ENCODE data around the gene NCOA7.
"Not testable (repeated sequence)": the region's sequence is repeated elsewhere in the genome, so short reads cannot be mapped to it uniquely, and the experiment has no call there.

The NCOA7 gene

DNA sequence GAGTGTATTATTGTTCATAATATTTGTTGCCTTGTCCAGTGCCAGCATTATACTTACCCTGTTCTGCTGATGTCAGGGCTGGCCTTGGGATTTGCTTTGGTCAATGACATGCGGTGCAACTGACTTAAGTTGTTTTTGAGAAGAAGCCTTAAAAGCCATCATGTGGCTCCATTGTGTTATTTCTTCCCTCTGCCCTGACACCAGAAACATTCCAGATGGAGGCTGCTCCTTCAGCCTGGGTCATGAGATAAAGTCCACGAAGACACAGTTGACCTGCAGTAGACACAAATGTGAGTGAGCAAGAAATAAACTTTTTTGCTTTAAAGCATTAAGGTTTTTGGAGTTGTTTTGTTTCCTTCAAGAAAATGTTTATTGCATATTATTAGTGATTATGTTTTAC, 158.3 kb downstream of the NCOA7 start:
- no peaks in the 10 kb centered on the region for H3K36me3 Mint-ChIP-seq
- no peak overlapping the region for H3K27ac Mint-ChIP-seq
- no peak overlapping the region for H3K4me3 Mint-ChIP-seq
- peaks cover 19% of the 10 kb centered on the region for H3K27me3 Mint-ChIP-seq
- CTCF ChIA-PET = interaction anchor here (1.4 to 2.6 kb wide), 2 partner anchors 43 to 158 kb away, joined by 3 to 18 read pairs; partner anchors contain the start of gene NCOA7
- no peak for DNase-seq
- H3K9me3 Mint-ChIP-seq = no peaks in the 10 kb centered on the region
- H3K4me1 Mint-ChIP-seq = no peaks in the 10 kb centered on the region

DNA sequence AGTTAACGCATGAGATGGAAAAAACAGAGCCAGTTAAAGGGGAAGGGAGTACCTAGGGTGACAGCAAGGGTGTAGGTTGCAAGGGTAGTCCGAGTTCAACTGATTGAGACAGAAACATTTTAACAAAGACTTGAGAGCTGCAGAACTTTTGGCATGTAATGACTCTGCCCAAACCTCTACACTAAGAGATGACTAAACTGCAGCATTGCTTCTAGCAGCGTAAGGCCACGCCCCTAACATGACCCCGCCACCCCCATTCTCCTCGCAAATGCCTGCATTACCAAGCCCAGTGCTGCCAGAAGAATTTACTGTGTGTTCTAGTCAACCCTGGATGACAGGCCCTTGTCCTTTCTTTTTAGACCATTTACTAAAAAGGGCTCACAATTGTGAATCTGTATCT, 159.5 kb downstream of the NCOA7 start:
- Mint-ChIP-seq H3K27ac (no peak overlapping the region), H3K4me3 (no peak overlapping the region), H3K4me1 (peaks cover 2% of the 10 kb centered on the region), H3K9me3 (no peaks in the 10 kb centered on the region), H3K36me3 (no peaks in the 10 kb centered on the region), H3K27me3 (peaks cover 19% of the 10 kb centered on the region)
- CTCF ChIA-PET = interaction anchor here (3.5 to 9.9 kb wide), 2 partner anchors 61 to 159 kb away, joined by 25 to 140 read pairs; partner anchors contain the start of gene NCOA7
- DNase-seq = no peak

DNA sequence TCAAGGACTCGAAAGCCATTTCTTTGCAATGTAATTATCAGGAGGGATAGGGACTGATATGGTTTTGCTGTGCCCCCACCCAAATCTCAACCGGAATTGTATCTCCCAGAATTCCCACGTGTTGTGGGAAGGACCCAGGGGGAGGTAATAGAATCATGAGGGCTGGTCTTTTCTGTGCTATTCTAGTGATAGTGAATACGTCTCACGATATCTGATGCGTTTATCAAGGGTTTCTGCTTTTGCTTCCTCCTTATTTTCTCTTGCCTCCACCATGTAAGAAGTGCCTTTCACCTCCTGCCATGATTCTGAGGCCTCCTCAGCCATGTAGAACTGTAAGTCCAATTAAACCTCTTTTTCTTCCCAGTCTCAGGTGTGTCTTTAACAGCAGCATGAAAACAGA, 160.0 kb downstream of the NCOA7 start:
- peaks cover 19% of the 10 kb centered on the region for H3K27me3 Mint-ChIP-seq
- H3K9me3 Mint-ChIP-seq, DNase-seq, H3K4me1 Mint-ChIP-seq, H3K36me3 Mint-ChIP-seq, H3K4me3 Mint-ChIP-seq, H3K27ac Mint-ChIP-seq: not testable (repeated sequence)
- CTCF ChIA-PET = interaction anchor here (1.0 to 9.9 kb wide), 8 partner anchors 24 to 197 kb away, joined by 3 to 140 read pairs (median 12); partner anchors contain the start of gene NCOA7

GRCh38 chr6:125951323-125951722, 160.6 kb downstream of the NCOA7 start:
- H3K36me3 Mint-ChIP-seq = no peaks in the 10 kb centered on the region
- CTCF ChIA-PET = interaction anchor here (0.7 to 9.9 kb wide), 11 partner anchors 8 to 198 kb away, joined by 3 to 140 read pairs (median 5); partner anchors contain the start of gene NCOA7
- no peak overlapping the region for H3K4me3 Mint-ChIP-seq
- DNase-seq = no peak
- no peak overlapping the region for H3K27ac Mint-ChIP-seq
- H3K4me1 Mint-ChIP-seq = peaks cover 8% of the 10 kb centered on the region
- H3K27me3 Mint-ChIP-seq = peaks cover 19% of the 10 kb centered on the region
- H3K9me3 Mint-ChIP-seq = no peaks in the 10 kb centered on the region

DNA sequence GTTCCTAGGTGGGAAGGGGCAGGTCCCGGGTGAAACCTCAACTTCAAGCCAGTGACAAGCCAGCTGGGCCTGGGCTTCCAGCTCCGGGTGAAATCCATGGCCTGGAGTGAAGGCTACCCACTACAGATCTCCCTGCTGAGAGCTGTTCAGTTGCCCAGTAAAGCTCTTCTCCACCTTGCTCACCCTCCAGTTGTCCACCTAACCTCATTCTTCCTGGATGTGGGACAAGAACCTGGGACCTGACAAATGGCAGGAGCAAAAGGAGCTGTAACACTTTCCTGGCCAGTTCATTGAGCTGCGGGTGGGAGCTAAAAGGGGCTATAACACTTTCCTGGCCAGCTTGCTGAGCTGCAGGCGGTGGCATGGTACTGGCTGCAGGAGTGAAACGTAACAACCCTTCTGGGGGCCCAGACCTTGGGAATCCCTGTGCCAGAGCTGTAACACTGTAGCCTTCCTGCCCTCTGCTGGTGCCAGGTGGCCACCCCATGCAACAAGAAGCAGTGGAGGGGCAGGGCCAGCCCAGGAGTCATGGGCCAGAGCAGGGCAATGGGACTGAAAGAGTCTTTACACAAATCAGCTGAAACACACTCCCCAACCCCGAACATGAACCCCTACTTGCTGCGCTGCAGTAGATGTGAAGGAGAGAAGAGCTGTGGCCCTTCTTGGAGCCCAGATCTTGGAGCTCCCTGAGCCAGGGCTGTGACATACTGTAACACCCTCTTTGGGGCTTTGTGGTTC, 162.2 kb downstream of the NCOA7 start:
- Mint-ChIP-seq H3K36me3 (no peaks in the 10 kb centered on the region), H3K4me1 (peaks cover 8% of the 10 kb centered on the region), H3K27me3 (peaks cover 19% of the 10 kb centered on the region), H3K9me3 (no peaks in the 10 kb centered on the region), H3K27ac (no peak overlapping the region), H3K4me3 (no peak overlapping the region)
- DNase-seq = peak; percentile 44
- CTCF ChIA-PET = interaction anchor here (0.5 to 9.9 kb wide), 24 partner anchors 9 to 641 kb away, joined by 3 to 140 read pairs (median 5); partner anchors contain the start of gene NCOA7

GRCh38 chr6:125953502-125953875, 162.7 kb downstream of the NCOA7 start:
- CTCF ChIA-PET = interaction anchor here (0.6 to 9.9 kb wide), 23 partner anchors 13 to 642 kb away, joined by 3 to 140 read pairs (median 5); partner anchors contain the start of gene NCOA7
- DNase-seq = no peak

DNA sequence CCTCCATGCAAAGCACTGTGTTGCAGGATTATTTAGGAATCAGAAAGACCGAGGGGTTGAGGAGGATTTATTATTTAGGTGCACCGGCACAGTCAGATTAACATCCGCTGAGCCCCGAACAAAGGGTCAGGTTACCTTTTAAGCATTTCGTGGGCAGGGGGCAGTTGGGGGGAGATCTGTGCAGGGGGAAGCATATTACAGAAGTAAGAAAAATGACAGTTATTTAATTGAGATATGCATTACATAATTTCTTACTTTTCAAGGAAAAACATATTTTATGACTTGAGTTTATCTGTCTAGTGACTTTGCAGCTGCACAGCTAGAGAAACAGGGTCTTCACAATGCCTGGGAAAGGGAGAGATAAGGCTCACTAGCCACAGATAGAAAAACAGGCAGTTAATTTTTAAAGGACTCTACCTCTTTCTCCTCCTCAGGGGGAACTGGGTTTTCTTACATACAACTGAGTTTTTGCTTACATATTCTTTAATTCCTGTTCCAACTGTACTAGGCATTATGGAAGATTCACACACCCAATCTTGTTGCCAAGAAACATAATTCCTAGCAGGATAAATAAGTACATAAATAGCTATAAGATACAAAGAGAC, 164.1 kb downstream of the NCOA7 start:
- DNase-seq = no peak
- CTCF ChIA-PET = interaction anchor here (1.6 to 9.9 kb wide), 7 partner anchors 15 to 164 kb away, joined by 3 to 140 read pairs (median 8); partner anchors contain the start of gene NCOA7
- peaks cover 8% of the 10 kb centered on the region for H3K4me1 Mint-ChIP-seq

More at GRCh38 chr6:125953502-125953875, 162.7 kb downstream of the NCOA7 start:
- H3K4me3 Mint-ChIP-seq = no peak overlapping the region
- H3K36me3 Mint-ChIP-seq = no peaks in the 10 kb centered on the region
- H3K9me3 Mint-ChIP-seq = no peaks in the 10 kb centered on the region
- no peak overlapping the region for H3K27ac Mint-ChIP-seq
- peaks cover 19% of the 10 kb centered on the region for H3K27me3 Mint-ChIP-seq
- H3K4me1 Mint-ChIP-seq = peaks cover 8% of the 10 kb centered on the region

GRCh38 chr6:125955973-125956372, 165.2 kb downstream of the NCOA7 start:
- Mint-ChIP-seq H3K4me3 (no peak overlapping the region), H3K27ac (peak overlapping the region; percentile 68), H3K27me3 (peaks cover 15% of the 10 kb centered on the region), H3K36me3 (peaks cover 2% of the 10 kb centered on the region), H3K9me3 (no peaks in the 10 kb centered on the region), H3K4me1 (peaks cover 8% of the 10 kb centered on the region)
- DNase-seq = no peak
- CTCF ChIA-PET = interaction anchor here (0.6 to 9.9 kb wide), 43 partner anchors 8 to 1164 kb away, joined by 3 to 140 read pairs (median 4); partner anchors contain the start of genes NCOA7 and TRMT11

More for the DNA sequence above, 164.1 kb downstream of the NCOA7 start:
- Mint-ChIP-seq H3K27ac (no peak overlapping the region), H3K36me3 (no peaks in the 10 kb centered on the region), H3K4me3 (no peak overlapping the region), H3K27me3 (peaks cover 17% of the 10 kb centered on the region), H3K9me3 (no peaks in the 10 kb centered on the region)

DNA sequence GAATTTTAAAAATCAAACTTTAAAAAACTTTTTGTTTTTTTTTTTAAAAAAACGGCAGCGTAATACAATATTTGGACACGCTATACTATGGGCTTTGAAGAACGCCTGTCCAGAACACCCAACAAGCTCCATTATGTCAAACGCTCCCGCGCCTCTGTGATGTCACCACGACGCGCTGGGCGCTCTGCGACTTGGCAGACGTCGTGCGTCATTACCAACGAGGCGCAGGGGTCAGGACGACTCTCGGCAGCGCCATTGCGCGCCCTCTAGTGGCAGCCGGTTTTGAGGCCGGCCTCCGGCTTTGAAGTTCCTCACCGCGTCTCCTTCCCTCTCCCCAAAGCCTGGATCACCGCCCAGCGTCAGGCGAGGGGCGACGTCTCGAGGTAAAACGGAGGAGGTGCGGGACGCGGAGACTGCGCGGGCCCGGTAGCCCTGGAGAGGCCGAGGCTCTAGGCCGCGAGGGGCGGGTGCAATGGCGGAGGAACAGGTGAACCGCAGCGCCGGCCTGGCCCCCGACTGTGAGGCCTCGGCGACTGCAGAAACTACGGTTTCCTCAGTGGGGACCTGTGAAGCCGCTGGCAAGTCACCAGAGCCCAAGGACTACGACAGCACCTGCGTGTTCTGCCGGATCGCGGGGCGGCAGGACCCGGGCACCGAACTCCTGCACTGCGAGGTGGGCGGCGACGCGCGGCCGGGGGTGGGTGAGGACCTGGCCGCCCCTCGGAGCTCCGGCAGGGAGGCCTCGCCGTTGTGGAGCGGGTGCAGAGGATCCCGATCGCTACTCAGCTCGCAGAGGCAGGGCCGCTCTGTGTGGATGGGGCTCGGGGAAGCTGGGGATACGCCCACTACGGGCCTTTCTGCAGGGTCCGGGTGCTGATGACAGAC, 166.0 kb downstream of the NCOA7 start, which contains the start of gene HINT3:
Gene HINT3, plus strand, starts transcription at position 265 of the 885 bp plus-strand sequence. Its CDS starts 208 bp downstream, at position 473.
- H3K27me3 Mint-ChIP-seq = peaks cover 15% of the 10 kb centered on the region
- CTCF ChIA-PET = interaction anchor here (0.6 to 9.9 kb wide), 53 partner anchors 8 to 1163 kb away, joined by 3 to 140 read pairs (median 4); partner anchors contain the start of genes NCOA7 and TRMT11
- no peak within 1 kb of the TSS for H3K4me3 Mint-ChIP-seq
- peak; percentile 99 for DNase-seq
- peaks cover 2% of the 10 kb centered on the region for H3K36me3 Mint-ChIP-seq
- peak within 1 kb of the TSS; percentile 68 for H3K27ac Mint-ChIP-seq
- H3K9me3 Mint-ChIP-seq = no peaks in the 10 kb centered on the region
- peaks cover 8% of the 10 kb centered on the region for H3K4me1 Mint-ChIP-seq

GRCh38 chr6:125957391-125957693, 166.6 kb downstream of the NCOA7 start:
- H3K27me3 Mint-ChIP-seq = peaks cover 12% of the 10 kb centered on the region
- CTCF ChIA-PET = interaction anchor here (0.6 to 9.9 kb wide), 16 partner anchors 10 to 176 kb away, joined by 3 to 140 read pairs (median 6); partner anchors contain the start of genes NCOA7 and TRMT11
- peaks cover 2% of the 10 kb centered on the region for H3K36me3 Mint-ChIP-seq
- no peak overlapping the region for H3K4me3 Mint-ChIP-seq
- no peak overlapping the region for H3K27ac Mint-ChIP-seq
- DNase-seq = no peak
- H3K9me3 Mint-ChIP-seq = no peaks in the 10 kb centered on the region
- peaks cover 8% of the 10 kb centered on the region for H3K4me1 Mint-ChIP-seq

DNA sequence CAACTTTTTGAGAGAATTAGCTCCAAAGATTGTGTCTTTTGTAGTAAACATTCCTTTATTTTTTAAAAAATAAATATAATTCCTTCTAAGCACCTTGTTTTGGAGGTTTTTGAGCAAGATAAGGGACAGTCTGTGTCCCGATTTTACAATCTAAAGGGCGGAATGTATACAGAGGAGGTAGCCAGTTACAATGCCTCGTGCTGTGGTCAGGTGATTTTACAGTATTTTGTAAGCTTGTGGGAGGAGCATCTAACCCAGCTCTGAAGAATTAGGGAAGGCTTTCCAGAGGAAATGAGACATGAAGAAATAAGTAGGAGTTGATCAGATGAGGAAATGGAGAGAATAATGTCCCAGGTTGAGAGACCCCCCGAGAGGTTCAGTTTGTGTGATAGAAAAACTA, 167.1 kb downstream of the NCOA7 start:
- H3K4me1 Mint-ChIP-seq = peaks cover 8% of the 10 kb centered on the region
- H3K27me3 Mint-ChIP-seq = peaks cover 9% of the 10 kb centered on the region
- H3K36me3 Mint-ChIP-seq = peaks cover 2% of the 10 kb centered on the region
- CTCF ChIA-PET = interaction anchor here (0.7 to 9.9 kb wide), 11 partner anchors 10 to 177 kb away, joined by 3 to 140 read pairs (median 5); partner anchors contain the start of genes NCOA7 and TRMT11
- DNase-seq = no peak
- H3K9me3 Mint-ChIP-seq = no peaks in the 10 kb centered on the region
- H3K27ac Mint-ChIP-seq = no peak overlapping the region
- H3K4me3 Mint-ChIP-seq = no peak overlapping the region

GRCh38 chr6:125959041-125959440, 168.3 kb downstream of the NCOA7 start:
- no peak overlapping the region for H3K4me3 Mint-ChIP-seq
- no peaks in the 10 kb centered on the region for H3K27me3 Mint-ChIP-seq
- peaks cover 8% of the 10 kb centered on the region for H3K4me1 Mint-ChIP-seq
- CTCF ChIA-PET = interaction anchor here (1.2 to 9.9 kb wide), 3 partner anchors 70 to 168 kb away, joined by 3 to 140 read pairs (median 4); partner anchors contain the start of gene NCOA7
- no peaks in the 10 kb centered on the region for H3K9me3 Mint-ChIP-seq
- H3K36me3 Mint-ChIP-seq = peaks cover 2% of the 10 kb centered on the region
- no peak overlapping the region for H3K27ac Mint-ChIP-seq
- DNase-seq = no peak

DNA sequence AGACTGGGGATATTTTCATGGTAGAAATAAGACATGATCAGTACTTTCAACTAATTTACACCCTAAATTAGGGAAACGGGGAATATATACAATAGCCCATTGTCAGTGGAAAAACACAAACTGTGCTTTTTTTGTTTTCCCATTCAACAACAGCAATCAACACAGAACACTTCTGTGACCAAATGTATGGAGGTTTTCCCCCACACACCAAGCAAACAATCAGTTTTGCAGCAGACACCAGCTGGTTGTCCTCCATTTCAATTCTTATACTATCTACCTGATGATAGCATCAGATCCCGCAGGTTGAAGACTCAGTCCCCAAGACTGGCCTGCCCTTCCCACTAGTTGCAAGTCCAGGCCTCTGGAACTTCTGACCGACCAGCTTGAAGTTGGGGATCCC, 170.4 kb downstream of the NCOA7 start:
- Mint-ChIP-seq H3K36me3 (peaks cover 2% of the 10 kb centered on the region), H3K4me1 (peaks cover 1% of the 10 kb centered on the region), H3K9me3 (no peaks in the 10 kb centered on the region), H3K27ac (no peak overlapping the region), H3K27me3 (no peaks in the 10 kb centered on the region), H3K4me3 (no peak overlapping the region)
- DNase-seq = no peak
- CTCF ChIA-PET = interaction anchor here (1.0 to 2.0 kb wide), 2 partner anchors 129 to 180 kb away, joined by 3 to 7 read pairs; no protein-coding TSS in a partner anchor
